Skeletal muscle satellite cell (primary cell): Measurements from ENCODE around the gene TCF12. TPM values are rescaled to one million over a fixed set of nuclear protein-coding genes. Genes with fewer than 3 reads are reported as not detected.

ENCODE experiments used
- H3K27me3 ChIP-seq: 2 replicates; pipeline ENCODE4 v1.7.0; 2013; ENCODE audit warnings: low read length; ENCODE audit not compliant: control insufficient read depth, insufficient read depth
- H3K36me3 ChIP-seq: 2 replicates; pipeline ENCODE4 v1.7.0; 2013; ENCODE audit warnings: mild to moderate bottlenecking, control low read depth, low read length; ENCODE audit not compliant: insufficient read depth
- H3K4me1 ChIP-seq: 2 replicates; pipeline ENCODE4 v1.7.0; 2013; ENCODE audit warnings: low read length; ENCODE audit not compliant: control insufficient read depth, insufficient read depth
- H3K4me2 ChIP-seq: 2 replicates; pipeline ENCODE4 v1.7.0; 2013; ENCODE audit warnings: mild to moderate bottlenecking, low read length
- H3K4me3 ChIP-seq: 2 replicates; pipeline ENCODE4 v1.7.0; 2013; ENCODE audit warnings: low read length
- H3K9ac ChIP-seq: 2 replicates; pipeline ENCODE4 v1.7.0; 2013; ENCODE audit warnings: mild to moderate bottlenecking, low read depth, low read length, moderate library complexity
- H3K9me3 ChIP-seq: replicated peaks from 2 replicates; pipeline ENCODE4 v1.7.0; 2013; ENCODE audit warnings: mild to moderate bottlenecking, control low read depth, low read length
- small RNA-seq: library from RNA; depleted of rRNA; stranded (forward); fragments of <200 nt; gene quantifications from one replicate; pipeline ENCODE3, GENCODE V24; 2012

TCF12 gene

DNA sequence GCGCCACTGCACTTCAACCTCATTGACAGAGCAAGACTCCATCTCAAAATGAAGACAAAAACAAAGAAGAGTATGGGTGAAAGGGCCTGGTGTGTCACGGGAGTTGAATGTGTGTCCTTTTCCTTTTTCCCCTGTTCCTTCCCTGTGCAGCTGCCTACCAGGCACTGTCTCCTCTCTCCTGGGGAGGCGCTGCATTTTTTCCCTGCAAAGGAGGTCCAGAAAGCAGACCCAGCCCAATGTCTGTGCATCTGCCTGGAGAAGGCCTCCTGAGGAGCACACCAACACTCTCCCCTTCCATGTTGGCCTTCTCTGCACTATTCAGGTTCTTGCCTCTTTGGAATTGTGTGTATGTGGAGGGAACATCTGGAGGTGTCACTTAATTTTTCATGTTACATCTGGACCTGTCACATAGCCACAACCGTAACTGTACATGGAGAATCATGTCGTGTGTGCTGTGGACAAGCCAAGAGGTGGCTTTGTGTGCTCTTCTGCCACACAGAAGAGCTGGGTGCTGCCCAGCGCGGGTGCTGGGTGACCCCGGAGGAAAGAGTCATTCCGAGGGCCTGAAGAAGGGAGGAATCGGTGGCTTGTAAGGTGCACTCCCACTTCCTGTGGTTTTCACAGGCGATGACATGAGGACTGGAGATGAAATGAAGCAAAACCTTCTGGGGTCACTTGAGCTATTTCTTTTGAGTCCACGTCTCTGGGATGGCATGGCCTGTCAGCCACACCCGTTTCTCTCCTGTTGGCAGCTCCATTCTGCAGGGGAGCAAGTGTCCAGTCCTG, 411.3 kb downstream of the TCF12 start:
- Histone ChIP-seq H3K9me3 (no peaks in the 10 kb centered on the region), H3K4me2 (no peak overlapping the region), H3K4me3 (no peak overlapping the region), H3K9ac (peak overlapping the region; percentile 53), H3K27me3 (no peaks in the 10 kb centered on the region), H3K4me1 (peaks cover 47% of the 10 kb centered on the region), H3K36me3 (no peaks in the 10 kb centered on the region)

DNA sequence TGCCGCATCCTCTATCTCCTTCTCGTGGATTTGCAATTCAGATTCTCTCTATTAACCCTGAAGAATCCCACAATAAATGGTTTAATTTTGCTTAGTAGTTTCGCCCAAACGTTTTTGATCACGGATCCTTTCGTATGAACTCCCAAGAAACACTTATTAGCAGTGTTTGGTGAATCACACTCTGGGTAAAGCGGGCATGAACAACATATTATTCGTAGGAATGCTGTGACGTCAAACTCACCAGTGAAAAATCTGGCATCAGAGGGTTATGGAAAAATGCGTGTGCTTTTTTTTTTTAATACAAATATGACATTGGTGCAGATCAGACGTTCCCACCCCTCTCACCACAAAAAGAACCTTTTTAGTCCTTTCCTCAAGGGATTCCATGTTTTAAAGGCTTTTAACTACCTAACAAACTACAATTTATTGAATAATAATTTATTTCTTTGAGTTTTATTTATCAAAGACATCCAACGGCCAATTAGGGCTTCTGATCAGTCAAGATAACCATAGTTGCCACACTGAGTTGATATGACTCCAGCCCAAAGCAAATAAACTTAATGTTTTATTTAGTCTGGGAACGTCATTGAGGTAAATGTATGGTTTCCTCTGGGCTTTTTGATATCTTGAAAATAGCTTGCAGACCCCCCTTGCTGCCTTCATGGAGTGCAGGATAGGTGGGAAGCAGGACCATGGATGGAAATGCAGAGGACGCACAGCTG, 412.3 kb downstream of the TCF12 start:
- peaks cover 47% of the 10 kb centered on the region for H3K4me1 ChIP-seq
- peak overlapping the region; percentile 35 for H3K4me2 ChIP-seq
- peak overlapping the region; percentile 53 for H3K9ac ChIP-seq
- H3K4me3 ChIP-seq = no peak overlapping the region
- no peaks in the 10 kb centered on the region for H3K9me3 ChIP-seq
- no peaks in the 10 kb centered on the region for H3K36me3 ChIP-seq
- no peaks in the 10 kb centered on the region for H3K27me3 ChIP-seq

GRCh38 chr15:57332326-57332725, 413.9 kb downstream of the TCF12 start:
- Histone ChIP-seq H3K27me3 (no peaks in the 10 kb centered on the region), H3K4me1 (peaks cover 43% of the 10 kb centered on the region), H3K9me3 (no peaks in the 10 kb centered on the region), H3K4me3 (no peak overlapping the region), H3K36me3 (no peaks in the 10 kb centered on the region), H3K9ac (no peak overlapping the region), H3K4me2 (no peak overlapping the region)

- no peaks in the 10 kb centered on the region for H3K36me3 ChIP-seq
- no peaks in the 10 kb centered on the region for H3K9me3 ChIP-seq
- peaks cover 39% of the 10 kb centered on the region for H3K4me1 ChIP-seq
- no peak overlapping the region for H3K4me2 ChIP-seq
- no peak overlapping the region for H3K9ac ChIP-seq
- no peaks in the 10 kb centered on the region for H3K27me3 ChIP-seq
- H3K4me3 ChIP-seq = no peak overlapping the region
Measured at GRCh38 chr15:57333487-57333886, 415.0 kb downstream of the TCF12 start.

- Histone ChIP-seq H3K4me2 (no peak overlapping the region), H3K27me3 (no peaks in the 10 kb centered on the region), H3K4me3 (no peak overlapping the region), H3K36me3 (no peaks in the 10 kb centered on the region), H3K9me3 (no peaks in the 10 kb centered on the region), H3K4me1 (peaks cover 34% of the 10 kb centered on the region), H3K9ac (no peak overlapping the region)
Measured at GRCh38 chr15:57334257-57334656, 415.8 kb downstream of the TCF12 start.

GRCh38 chr15:57335293-57335715, 416.9 kb downstream of the TCF12 start:
- peaks cover 28% of the 10 kb centered on the region for H3K4me1 ChIP-seq
- H3K4me2 ChIP-seq = no peak overlapping the region
- H3K9me3 ChIP-seq = no peaks in the 10 kb centered on the region
- H3K9ac ChIP-seq = no peak overlapping the region
- H3K27me3 ChIP-seq = no peaks in the 10 kb centered on the region
- H3K4me3 ChIP-seq = no peak overlapping the region
- no peaks in the 10 kb centered on the region for H3K36me3 ChIP-seq

DNA sequence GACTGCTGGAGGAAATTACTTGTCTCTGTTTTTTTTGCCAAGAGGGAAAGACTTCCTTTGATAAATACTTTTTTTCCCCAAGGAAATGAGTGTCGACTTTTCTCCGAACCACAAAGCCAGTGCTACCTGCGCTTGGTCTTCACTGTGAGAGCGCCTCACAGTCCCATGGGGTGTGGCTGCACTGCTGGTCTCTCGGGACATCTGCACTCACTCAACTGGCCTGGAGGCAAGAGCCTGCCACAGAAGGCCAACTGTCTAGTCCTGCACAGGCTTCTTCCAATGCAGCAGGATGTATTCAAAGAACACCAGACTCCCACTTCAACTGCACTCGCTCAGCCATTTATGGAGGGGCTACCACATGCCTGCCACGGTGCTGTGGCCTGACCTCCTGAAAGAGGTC, 417.3 kb downstream of the TCF12 start:
- H3K4me1 ChIP-seq = peaks cover 24% of the 10 kb centered on the region
- no peaks in the 10 kb centered on the region for H3K9me3 ChIP-seq
- H3K4me3 ChIP-seq = no peak overlapping the region
- H3K27me3 ChIP-seq = no peaks in the 10 kb centered on the region
- H3K36me3 ChIP-seq = no peaks in the 10 kb centered on the region
- H3K4me2 ChIP-seq = no peak overlapping the region
- H3K9ac ChIP-seq = no peak overlapping the region

- Histone ChIP-seq H3K36me3 (no peaks in the 10 kb centered on the region), H3K9me3 (no peaks in the 10 kb centered on the region), H3K4me2 (peak overlapping the region; percentile 38), H3K4me1 (peaks cover 21% of the 10 kb centered on the region), H3K27me3 (no peaks in the 10 kb centered on the region), H3K9ac (no peak overlapping the region), H3K4me3 (no peak overlapping the region)
Measured at GRCh38 chr15:57337868-57338411, 419.5 kb downstream of the TCF12 start.

DNA sequence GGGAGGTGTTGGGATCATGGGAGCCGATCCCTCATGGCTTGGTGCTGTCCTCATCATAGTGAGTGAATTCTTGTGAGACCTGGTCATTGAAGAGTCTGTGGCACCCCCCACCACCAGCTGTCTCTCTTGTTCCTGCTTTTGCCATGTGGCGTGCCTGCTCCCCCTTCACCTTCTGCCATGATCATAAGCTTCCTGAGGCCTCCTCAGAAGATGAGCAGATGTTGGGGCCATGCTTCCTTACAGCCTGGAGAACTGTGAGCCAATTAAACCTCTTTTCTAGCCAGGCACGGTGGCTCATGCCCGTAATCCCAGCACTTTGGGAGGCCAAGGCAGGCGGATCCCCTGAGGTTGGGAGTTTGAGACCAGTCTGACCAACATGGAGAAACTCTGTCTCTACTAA, 420.9 kb downstream of the TCF12 start:
- H3K9me3 ChIP-seq = no peaks in the 10 kb centered on the region
- no peak overlapping the region for H3K4me2 ChIP-seq
- H3K4me3 ChIP-seq = no peak overlapping the region
- peaks cover 11% of the 10 kb centered on the region for H3K4me1 ChIP-seq
- no peak overlapping the region for H3K9ac ChIP-seq
- H3K36me3 ChIP-seq = no peaks in the 10 kb centered on the region
- no peaks in the 10 kb centered on the region for H3K27me3 ChIP-seq

Small RNA genes within 50 kb of the gene (small RNA-seq; reads per million reads assigned to genes)
- not detected for gene RF01210
